PC-3 (cell line): ENCODE data around the gene ACY1.

Source experiments
- EZH2phosphoT487 ChIP-seq: fragments of 300-600 bp; sonication (generic); IDR thresholded peaks from 2 replicates; pipeline ENCODE4 v1.6.1; 2018; ENCODE audit warnings: mild to moderate bottlenecking, antibody characterized with exemption, low read length, borderline replicate concordance
- TF ChIP-seq, protein P1 (sequence below): fragments of 300-600 bp; sonication (generic); conservative IDR thresholded peaks from 2 replicates; pipeline ENCODE4 v1.5.1; 2017; ENCODE audit warnings: antibody characterized with exemption, low read depth, mild to moderate bottlenecking, low read length

DNA sequence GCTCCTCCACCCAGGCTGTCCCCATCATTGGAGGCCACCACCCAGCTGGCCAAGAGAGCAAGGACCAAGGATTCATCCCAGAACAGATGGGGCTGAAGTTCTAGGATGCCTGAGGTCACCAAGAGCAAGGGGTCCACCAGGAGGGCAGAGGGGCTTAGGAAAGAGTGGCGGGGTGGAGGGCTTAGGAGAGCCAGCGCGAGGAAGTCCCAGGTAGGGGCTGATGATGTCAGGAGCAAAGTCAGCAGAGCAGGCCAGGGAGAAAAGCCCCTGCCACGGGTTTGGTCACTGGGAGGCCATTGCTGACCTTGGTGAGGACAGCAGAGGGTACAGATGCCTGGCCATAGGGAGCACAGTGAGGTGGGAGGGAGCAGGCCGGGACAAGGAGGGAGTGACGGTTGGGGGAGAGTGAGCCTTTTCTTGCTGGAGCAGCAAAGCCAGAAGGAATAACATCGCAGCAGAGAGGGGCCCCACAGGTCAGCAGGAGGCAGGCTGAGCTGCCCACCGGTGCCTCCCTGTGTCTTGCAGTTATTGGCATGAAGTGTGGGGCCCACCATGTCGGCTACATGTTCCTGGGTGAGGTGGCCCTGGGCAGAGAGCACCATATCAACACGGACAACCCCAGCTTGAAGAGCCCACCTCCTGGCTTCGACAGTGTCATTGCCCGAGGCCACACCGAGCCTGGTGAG, 36.0 kb upstream of the ACY1 start:
- no peak for TF ChIP-seq EZH2phosphoT487
- TF ChIP-seq, protein P1, sequence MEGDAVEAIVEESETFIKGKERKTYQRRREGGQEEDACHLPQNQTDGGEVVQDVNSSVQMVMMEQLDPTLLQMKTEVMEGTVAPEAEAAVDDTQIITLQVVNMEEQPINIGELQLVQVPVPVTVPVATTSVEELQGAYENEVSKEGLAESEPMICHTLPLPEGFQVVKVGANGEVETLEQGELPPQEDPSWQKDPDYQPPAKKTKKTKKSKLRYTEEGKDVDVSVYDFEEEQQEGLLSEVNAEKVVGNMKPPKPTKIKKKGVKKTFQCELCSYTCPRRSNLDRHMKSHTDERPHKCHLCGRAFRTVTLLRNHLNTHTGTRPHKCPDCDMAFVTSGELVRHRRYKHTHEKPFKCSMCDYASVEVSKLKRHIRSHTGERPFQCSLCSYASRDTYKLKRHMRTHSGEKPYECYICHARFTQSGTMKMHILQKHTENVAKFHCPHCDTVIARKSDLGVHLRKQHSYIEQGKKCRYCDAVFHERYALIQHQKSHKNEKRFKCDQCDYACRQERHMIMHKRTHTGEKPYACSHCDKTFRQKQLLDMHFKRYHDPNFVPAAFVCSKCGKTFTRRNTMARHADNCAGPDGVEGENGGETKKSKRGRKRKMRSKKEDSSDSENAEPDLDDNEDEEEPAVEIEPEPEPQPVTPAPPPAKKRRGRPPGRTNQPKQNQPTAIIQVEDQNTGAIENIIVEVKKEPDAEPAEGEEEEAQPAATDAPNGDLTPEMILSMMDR, result no peak
